Activated T-cell treated with anti-CD3 and anti-CD28 coated beads for 1 hour (primary cell): ENCODE measurements around the gene TBL1XR1.
"Not testable (repeated sequence)": the region's sequence is repeated elsewhere in the genome, so short reads cannot be mapped to it uniquely, and the experiment has no call there.

Experiments
- DNase-seq: peaks from one replicate; pipeline ENCODE4 v3.0.0-alpha.2; 2020; ENCODE audit warnings: low read depth

Gene TBL1XR1

GRCh38 chr3:177208223-177208622 lies 10.9 kb upstream of the TBL1XR1 start:
- DNase-seq, result no peak

- DNase-seq, result no peak
Observed at GRCh38 chr3:177206936-177207335, 9.7 kb upstream of the TBL1XR1 start.

GRCh38 chr3:177203689-177204395 lies 6.6 kb upstream of the TBL1XR1 start:
- DNase-seq, result no peak

- DNase-seq, result not testable (repeated sequence)
Observed at GRCh38 chr3:177203016-177203415, 5.7 kb upstream of the TBL1XR1 start.

- DNase-seq, result peak; percentile 21
Observed at GRCh38 chr3:177201700-177202397, 4.6 kb upstream of the TBL1XR1 start.

- DNase-seq, result no peak
Observed at GRCh38 chr3:177199206-177199760, 2.0 kb upstream of the TBL1XR1 start.

- DNase-seq, result no peak
Observed at GRCh38 chr3:177197727-177198460, 612 bp upstream of the TBL1XR1 start.

GRCh38 chr3:177196456-177197040 lies 734 bp downstream of the TBL1XR1 start:
- DNase-seq, result peak; percentile 20

GRCh38 chr3:177196008-177196455 lies 1.2 kb downstream of the TBL1XR1 start:
- DNase-seq, result no peak

- no peak for DNase-seq
Observed at GRCh38 chr3:177195242-177195991, 1.9 kb downstream of the TBL1XR1 start.

- no peak for DNase-seq
Observed at GRCh38 chr3:177194299-177194698, 3.0 kb downstream of the TBL1XR1 start.

GRCh38 chr3:177193688-177194268 lies 3.5 kb downstream of the TBL1XR1 start:
- DNase-seq, result no peak

GRCh38 chr3:177193275-177193674 lies 4.0 kb downstream of the TBL1XR1 start:
- DNase-seq, result not testable (repeated sequence)

GRCh38 chr3:177190756-177191681 lies 6.3 kb downstream of the TBL1XR1 start:
- no peak for DNase-seq

- not testable (repeated sequence) for DNase-seq
Observed at GRCh38 chr3:177190184-177190583, 7.1 kb downstream of the TBL1XR1 start.

GRCh38 chr3:177188325-177188724 lies 9.0 kb downstream of the TBL1XR1 start:
- not testable (repeated sequence) for DNase-seq

- DNase-seq, result no peak
Observed at GRCh38 chr3:177186306-177186705, 11.0 kb downstream of the TBL1XR1 start.

- no peak for DNase-seq
Observed at GRCh38 chr3:177185035-177185574, 12.2 kb downstream of the TBL1XR1 start.

GRCh38 chr3:177184602-177185001 lies 12.7 kb downstream of the TBL1XR1 start:
- DNase-seq, result not testable (repeated sequence)

- no peak for DNase-seq
Observed at GRCh38 chr3:177182352-177182751, 14.9 kb downstream of the TBL1XR1 start.
